GM06990 (cell line): ENCODE data around the gene PTPN14.

Experiments
- DNase-seq: peaks from one replicate; pipeline ENCODE4 v3.0.0-alpha.2; 2011; ENCODE audit not compliant: insufficient read length; ENCODE audit errors: extremely low read depth
- H3K27me3 ChIP-seq: replicated peaks from 2 replicates; pipeline ENCODE4 v1.6.0; 2011; ENCODE audit warnings: low read length; ENCODE audit not compliant: control insufficient read depth, insufficient read depth
- H3K36me3 ChIP-seq: 2 replicates; pipeline ENCODE4 v1.5.1; 2011; ENCODE audit warnings: low read length; ENCODE audit not compliant: control insufficient read depth, insufficient read depth
- H3K4me3 ChIP-seq: replicated peaks from 2 replicates; pipeline ENCODE4 v1.5.1; 2011; ENCODE audit warnings: low read depth, mild to moderate bottlenecking, control low read depth, low read length
- CTCF ChIP-seq: IDR thresholded peaks from 2 replicates; pipeline ENCODE4 v1.5.1; 2011; ENCODE audit warnings: low read length, control low read depth, mild to moderate bottlenecking, inconsistent platforms; ENCODE audit not compliant: insufficient read depth, poor library complexity, severe bottlenecking

Gene PTPN14

GRCh38 chr1:214300149-214300780 lies 251.1 kb downstream of the PTPN14 start:
- Histone ChIP-seq H3K4me3 (no peak overlapping the region), H3K36me3 (no peaks in the 10 kb centered on the region), H3K27me3 (no peaks in the 10 kb centered on the region)
- no peak for TF ChIP-seq CTCF
- DNase-seq: no peak
